GM12865 (cell line): Measurements from ENCODE around the gene ANXA4.
A peak's percentile ranks its signal among the peaks of the same experiment; 100 is the strongest.

Source experiments
- DNase-seq: peaks from one replicate; pipeline ENCODE4 v3.0.0; 2010; ENCODE audit warnings: low read depth
- H3K4me3 ChIP-seq: 2 replicates; pipeline ENCODE4 v1.5.1; 2011; ENCODE audit warnings: mild to moderate bottlenecking, low read depth, low read length, control low read depth
- TF ChIP-seq, protein P1 (sequence below): IDR thresholded peaks from 2 replicates; pipeline ENCODE4 v1.5.1; 2011; ENCODE audit warnings: low read length, control low read depth, low read depth, inconsistent platforms; ENCODE audit not compliant: insufficient read depth; ENCODE audit errors: missing control alignments

The ANXA4 gene

DNA sequence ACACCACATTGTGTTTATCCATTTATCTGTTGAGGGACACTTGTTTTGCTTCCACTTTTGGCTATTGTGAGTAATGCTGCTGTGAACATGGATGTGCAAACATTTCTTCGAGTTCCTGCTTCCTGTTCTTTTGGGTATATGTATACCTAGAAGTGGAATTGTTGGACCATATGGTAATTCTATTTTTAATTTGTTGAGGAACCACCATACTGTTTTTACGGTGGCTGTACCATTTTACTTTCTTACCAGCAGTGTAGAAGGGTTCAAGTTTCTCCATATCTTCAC is 23.1 kb downstream of the ANXA4 start:
- no peak for DNase-seq
- TF ChIP-seq, protein P1, sequence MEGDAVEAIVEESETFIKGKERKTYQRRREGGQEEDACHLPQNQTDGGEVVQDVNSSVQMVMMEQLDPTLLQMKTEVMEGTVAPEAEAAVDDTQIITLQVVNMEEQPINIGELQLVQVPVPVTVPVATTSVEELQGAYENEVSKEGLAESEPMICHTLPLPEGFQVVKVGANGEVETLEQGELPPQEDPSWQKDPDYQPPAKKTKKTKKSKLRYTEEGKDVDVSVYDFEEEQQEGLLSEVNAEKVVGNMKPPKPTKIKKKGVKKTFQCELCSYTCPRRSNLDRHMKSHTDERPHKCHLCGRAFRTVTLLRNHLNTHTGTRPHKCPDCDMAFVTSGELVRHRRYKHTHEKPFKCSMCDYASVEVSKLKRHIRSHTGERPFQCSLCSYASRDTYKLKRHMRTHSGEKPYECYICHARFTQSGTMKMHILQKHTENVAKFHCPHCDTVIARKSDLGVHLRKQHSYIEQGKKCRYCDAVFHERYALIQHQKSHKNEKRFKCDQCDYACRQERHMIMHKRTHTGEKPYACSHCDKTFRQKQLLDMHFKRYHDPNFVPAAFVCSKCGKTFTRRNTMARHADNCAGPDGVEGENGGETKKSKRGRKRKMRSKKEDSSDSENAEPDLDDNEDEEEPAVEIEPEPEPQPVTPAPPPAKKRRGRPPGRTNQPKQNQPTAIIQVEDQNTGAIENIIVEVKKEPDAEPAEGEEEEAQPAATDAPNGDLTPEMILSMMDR = no peak
- H3K4me3 ChIP-seq = no peak overlapping the region

DNA sequence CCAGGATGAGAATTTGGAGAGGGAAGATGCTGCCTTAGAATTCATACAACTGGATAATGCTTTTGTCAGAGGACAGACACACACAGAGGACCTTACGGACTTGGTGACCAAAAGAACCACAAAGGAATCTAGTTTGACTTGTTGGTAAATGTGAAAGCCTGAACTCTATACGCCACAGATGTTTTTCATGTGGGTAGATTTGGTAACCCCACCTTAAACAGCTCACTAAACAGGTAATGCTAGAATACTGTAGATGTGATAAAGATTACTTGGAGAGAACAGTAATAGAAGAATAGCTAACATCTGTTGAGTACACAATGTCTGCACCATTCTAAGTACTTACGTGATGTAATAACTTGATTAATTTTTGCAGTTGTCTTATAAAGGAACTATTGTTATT is 24.1 kb downstream of the ANXA4 start:
- TF ChIP-seq, protein P1 = no peak
- DNase-seq = no peak

DNA sequence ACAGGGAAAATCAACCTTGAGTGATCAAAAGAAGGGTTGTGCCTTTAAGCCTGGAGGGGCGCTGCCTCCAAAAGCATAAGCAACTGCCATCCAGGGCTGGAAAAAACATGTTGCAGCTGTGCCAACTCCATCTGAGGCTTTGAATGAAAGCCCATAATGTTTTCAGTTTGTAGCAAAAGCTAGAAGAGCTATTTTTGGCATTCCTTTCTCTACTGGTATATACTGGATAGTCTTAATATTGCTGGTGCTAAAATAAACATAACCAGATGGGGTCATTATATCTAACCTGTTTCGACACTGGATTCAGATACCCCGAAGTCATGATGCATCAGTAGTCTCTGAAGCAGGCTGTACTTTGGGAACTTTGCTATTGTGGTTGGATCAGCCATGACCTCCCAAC is 25.1 kb downstream of the ANXA4 start:
- no peak for DNase-seq
- H3K4me3 ChIP-seq = no peak overlapping the region
- TF ChIP-seq, protein P1 = no peak

More for the DNA sequence above, 24.1 kb downstream of the ANXA4 start:
- no peak overlapping the region for H3K4me3 ChIP-seq

DNA sequence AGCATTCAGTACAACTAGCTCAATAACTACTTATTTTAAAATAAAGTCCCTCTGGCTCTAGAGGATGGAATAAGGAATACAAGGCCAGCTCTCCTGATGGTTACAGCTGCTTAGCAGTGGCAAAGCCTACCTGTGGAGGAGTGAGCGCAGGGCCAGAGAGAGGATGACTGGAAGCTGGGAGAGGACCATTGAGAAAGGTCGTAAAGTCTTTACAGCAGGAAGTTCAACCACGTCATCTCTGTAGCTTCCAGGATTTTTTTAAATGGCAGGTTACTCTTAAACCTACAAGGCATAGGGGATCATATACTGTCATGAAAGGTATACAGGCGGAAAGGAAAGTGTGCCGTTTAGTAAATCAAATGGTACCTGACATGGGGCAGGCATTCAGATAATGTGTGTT is 26.3 kb downstream of the ANXA4 start:
- TF ChIP-seq, protein P1 = no peak
- H3K4me3 ChIP-seq = no peak overlapping the region
- DNase-seq = no peak

DNA sequence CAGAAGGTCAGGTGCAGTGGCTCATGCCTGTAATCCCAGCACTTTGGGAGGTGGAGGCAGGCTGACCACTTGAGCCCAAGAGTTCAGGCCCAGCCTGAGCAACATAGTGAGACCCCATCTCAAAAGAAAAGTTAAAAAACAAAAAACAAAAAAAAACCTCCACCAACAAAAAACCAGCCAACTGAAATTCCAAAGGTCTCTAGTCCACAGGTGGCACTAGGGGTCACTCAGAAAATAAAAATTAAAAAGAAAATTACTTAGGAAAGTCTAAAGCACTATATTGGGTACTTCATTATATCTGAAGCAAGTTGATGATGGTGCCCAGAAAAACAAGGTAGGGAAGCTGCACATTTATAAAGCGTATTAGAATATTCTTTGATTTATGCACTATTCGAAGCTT is 26.9 kb downstream of the ANXA4 start:
- TF ChIP-seq, protein P1 = no peak
- DNase-seq = no peak
- no peak overlapping the region for H3K4me3 ChIP-seq

DNA sequence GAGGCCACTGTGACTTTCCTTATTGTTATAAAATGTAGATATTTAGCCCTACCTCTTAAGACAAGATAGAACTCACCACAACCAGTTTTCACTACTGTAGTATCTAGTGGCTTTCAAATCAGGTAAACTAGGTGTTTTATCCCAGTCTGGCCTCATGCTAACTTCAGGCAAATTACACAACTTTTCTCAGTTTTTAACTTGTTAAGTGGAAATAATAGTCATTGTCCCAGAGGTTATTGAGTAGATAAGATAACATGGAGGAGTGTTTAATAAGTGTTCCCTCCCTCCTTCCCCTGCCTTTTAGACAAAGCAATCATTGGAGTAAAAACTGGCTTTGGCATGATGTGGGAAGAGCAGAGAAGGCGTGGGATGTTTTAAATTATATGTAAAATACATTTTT is 27.3 kb downstream of the ANXA4 start:
- H3K4me3 ChIP-seq = no peak overlapping the region
- TF ChIP-seq, protein P1 = no peak
- DNase-seq = no peak

DNA sequence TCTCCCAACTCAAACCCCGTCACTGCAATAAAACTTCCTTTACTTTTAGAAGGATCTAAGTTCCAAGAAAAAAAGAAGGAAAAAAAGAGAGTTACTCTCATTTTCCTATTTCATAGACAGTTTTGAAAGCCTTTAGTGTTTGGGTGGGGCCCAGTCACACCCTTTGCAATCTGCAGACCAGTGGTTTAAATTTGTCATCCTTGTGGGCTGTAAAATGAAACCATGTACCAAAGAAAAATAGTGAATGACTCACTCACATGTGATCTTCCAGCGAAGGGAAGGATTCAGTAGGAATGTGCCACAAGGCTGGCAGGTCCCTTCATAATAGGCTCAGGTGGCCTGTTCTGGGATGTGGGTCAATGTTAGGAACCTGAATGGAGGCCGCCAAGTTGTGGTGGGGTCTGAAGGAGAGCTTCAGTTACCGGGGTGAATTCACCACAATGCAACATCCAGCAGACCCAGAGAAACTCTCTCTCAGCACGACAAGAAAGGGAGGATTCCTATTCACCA is 28.3 kb downstream of the ANXA4 start:
- peak; percentile 29 for DNase-seq

More for the DNA sequence above, 28.3 kb downstream of the ANXA4 start:
- no peak overlapping the region for H3K4me3 ChIP-seq
- TF ChIP-seq, protein P1 = no peak
